A549 treated with DMSO at 1 μM for 4 hours (cell line): Measurements from ENCODE around the gene HLA-B. TPM values are rescaled to one million over a fixed set of nuclear protein-coding genes. Genes with fewer than 3 reads are reported as not detected.

Source experiments
- total RNA-seq: library from RNA; stranded (reverse); fragments of 200-300 nt; extraction: Qiagen RNA extraction; gene quantifications from 5 replicates; pipeline ENCODE4 v1.2.3, GENCODE V29; 2022; ENCODE audit warnings: low read depth

The HLA-B gene
- 22.4 to 31.2 TPM (median 26.4 TPM) in 5 replicates for total RNA-seq

GRCh38 chr6:31356946-31357466 is at the start of gene HLA-B:
Gene HLA-B (minus strand): TSS chr6:31357179. CDS start chr6:31357158, 21 bp downstream.

GRCh38 chr6:31403283-31404060 is 46.5 kb upstream of the HLA-B start, which contains the start of gene MICA:
Gene MICA (plus strand): TSS chr6:31403595. CDS start chr6:31403633, 38 bp downstream.

Other genes with a start within 250 kb of the HLA-B start
- not detected in 5 replicates for gene C6orf15, start 244.6 kb downstream of the HLA-B start, total RNA-seq
- 3.1 to 5.8 TPM (median 5.5 TPM) in 5 replicates for gene PSORS1C1, start 242.4 kb downstream of the HLA-B start, total RNA-seq
- gene CDSN, start 236.7 kb downstream of the HLA-B start, total RNA-seq: not detected in 5 replicates
- not detected in 5 replicates for gene PSORS1C2, start 218.1 kb downstream of the HLA-B start, total RNA-seq
- 5.7 to 8.3 TPM (median 6.8 TPM) in 5 replicates for gene CCHCR1, start 199.4 kb downstream of the HLA-B start, total RNA-seq
- gene TCF19, start 198.6 kb downstream of the HLA-B start, total RNA-seq: 13.2 to 16.2 TPM (median 14.4 TPM) in 5 replicates
- gene POU5F1, start 186.5 kb downstream of the HLA-B start, total RNA-seq: 2.5 to 4.6 TPM (median 3.8 TPM) in 5 replicates
- 46.3 to 54.1 TPM (median 48.3 TPM) in 5 replicates for gene HLA-C, start 85.1 kb downstream of the HLA-B start, total RNA-seq
- gene MICA, start 46.4 kb upstream of the HLA-B start, total RNA-seq: 26.7 to 28.7 TPM (median 27.5 TPM) in 5 replicates
- gene MICB, start 141.0 kb upstream of the HLA-B start, total RNA-seq: 7.6 to 9.0 TPM (median 8.6 TPM) in 5 replicates
- not detected in 5 replicates for gene MCCD1, start 171.8 kb upstream of the HLA-B start, total RNA-seq
- 352 to 407 TPM (median 386 TPM) in 5 replicates for gene DDX39B, start 184.8 kb upstream of the HLA-B start, total RNA-seq
- 0.40 to 0.77 TPM (median 0.64 TPM) in 5 replicates for gene ATP6V1G2, start 189.4 kb upstream of the HLA-B start, total RNA-seq
- gene NFKBIL1, start 190.4 kb upstream of the HLA-B start, total RNA-seq: 9.6 to 12.9 TPM (median 11.4 TPM) in 5 replicates
- 0.11 to 0.12 TPM in 2 of 5 replicates, not detected in the others for gene LTA, start 215.1 kb upstream of the HLA-B start, total RNA-seq
- gene TNF, start 218.4 kb upstream of the HLA-B start, total RNA-seq: 0.10 to 0.22 TPM (median 0.11 TPM) in 3 of 5 replicates, not detected in the others
- 0.29 to 0.50 TPM (median 0.49 TPM) in 5 replicates for gene LTB, start 225.2 kb upstream of the HLA-B start, total RNA-seq
- 0.20 to 0.26 TPM in 2 of 5 replicates, not detected in the others for gene LST1, start 229.1 kb upstream of the HLA-B start, total RNA-seq
- not detected in 5 replicates for gene NCR3, start 235.8 kb upstream of the HLA-B start, total RNA-seq